CD4-positive, alpha-beta T cell treated with Interleukin-10 for 1 hour (primary cell): Measurements from ENCODE around the gene OR13J1.
"Not testable (repeated sequence)": the region's sequence is repeated elsewhere in the genome, so short reads cannot be mapped to it uniquely, and the experiment has no call there.

ENCODE experiments used
- DNase-seq: peaks from one replicate; pipeline ENCODE4 v3.0.0-alpha.2; 2020

Gene OR13J1

DNA sequence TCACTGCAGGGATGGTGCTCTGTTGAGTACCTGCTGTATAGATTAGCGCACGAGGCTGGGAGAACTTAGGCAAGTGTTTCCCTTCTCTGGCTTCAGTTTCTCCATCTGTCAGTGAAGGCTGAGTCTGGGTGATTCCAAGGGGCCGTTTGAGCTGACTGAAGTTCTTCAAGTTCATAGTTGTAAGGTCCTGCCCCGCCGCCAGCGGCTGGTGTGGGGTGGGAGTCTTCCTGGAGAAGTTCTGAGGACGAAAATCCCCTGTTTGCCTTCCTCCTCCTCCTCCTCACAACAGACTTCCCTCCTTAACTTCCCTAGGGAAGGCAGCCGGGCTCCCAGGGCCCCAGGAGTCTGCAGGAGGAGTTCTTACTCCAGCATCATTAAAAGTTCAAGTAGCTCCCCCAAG lies 34.1 kb upstream of the OR13J1 start:
- DNase-seq = no peak

DNA sequence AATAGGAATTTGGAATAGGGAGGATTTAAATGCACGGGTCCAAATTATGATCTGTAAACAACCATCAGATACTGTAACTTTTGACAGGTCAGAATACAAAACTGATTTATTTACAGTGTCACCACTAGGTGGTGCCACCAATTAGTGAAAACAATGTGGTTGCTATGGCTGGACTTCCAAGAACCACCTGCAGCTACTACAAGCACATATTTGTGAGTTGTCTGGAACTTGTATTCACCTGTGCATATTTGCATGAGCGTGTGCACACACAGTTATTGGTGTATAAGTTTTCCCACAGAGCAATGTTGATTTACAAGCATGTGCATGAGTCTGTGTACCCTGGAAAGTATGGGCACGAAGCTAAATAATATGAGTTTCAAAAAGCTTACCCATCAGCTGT lies 32.8 kb upstream of the OR13J1 start:
- peak; percentile 72 for DNase-seq

DNA sequence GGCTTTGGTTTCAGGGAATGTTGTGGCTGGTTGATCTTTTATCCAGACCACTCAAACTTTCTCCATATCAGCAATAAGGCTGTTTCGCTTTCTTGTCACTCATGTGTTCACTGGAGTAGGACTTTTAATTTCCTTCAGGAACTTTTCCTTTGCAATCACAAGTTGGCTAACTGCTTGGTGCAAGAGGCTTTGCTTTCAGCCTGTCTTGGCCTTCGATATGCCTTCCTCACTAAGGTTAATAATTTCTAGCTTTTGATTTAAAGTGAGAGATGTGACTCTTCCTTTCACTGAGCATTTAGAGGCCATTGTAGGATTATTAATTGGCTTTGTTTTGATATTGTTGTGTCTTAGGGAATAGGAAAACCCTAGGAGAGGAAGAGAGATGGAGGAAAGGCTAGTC lies 28.8 kb upstream of the OR13J1 start:
- DNase-seq = no peak

DNA sequence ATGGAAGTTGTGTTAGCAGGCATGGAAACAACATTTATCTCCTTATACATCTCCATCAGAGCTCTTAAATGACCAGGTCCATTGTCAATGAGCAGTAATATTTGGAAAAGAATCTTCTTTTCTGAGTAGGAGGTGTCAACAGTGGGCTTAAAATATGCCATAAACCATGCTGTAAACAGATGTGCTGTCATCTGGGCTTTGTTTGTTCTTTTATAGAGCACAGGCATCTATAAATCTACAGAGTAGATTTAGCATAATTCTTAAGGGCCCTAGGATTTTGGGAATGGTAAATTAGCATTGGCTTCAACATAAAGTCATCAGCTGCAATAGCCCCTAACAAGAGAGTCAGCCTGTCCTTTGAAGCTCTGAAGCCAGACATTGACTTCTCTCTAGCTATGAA lies 28.1 kb upstream of the OR13J1 start:
- DNase-seq = no peak

DNA sequence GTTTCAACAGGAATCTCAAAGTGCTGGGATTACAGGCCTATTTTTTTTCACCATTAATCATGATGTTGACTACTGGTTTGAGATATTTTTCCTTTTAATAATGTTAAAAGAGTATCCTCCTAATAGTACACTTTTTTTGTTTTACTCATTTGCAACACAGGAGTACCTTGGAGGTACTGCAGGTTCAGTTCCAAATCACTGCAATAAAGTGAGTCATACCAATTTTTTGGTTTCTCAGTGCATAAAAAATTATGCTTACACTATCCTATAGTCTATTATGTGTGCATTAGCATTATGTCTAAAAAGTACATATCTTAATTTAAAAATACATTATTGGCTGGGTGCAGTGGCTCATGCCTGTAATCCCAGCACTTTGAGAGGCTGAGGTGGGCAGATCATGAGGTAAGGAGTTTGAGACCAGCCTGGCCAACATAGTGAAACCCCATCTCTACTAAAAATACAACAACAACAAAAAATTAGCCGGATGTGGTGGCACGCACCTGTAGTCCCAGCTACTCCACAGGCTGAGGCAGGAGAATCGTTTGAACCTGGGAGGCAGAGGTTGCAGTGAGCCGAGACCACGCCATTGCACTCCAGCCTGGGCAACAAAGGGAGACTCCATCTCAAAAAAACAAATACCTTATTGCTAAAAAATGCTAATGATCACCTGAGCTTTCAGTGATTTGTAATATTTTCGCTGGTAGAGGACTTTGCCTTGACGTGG lies 27.3 kb upstream of the OR13J1 start:
- DNase-seq = not testable (repeated sequence)

DNA sequence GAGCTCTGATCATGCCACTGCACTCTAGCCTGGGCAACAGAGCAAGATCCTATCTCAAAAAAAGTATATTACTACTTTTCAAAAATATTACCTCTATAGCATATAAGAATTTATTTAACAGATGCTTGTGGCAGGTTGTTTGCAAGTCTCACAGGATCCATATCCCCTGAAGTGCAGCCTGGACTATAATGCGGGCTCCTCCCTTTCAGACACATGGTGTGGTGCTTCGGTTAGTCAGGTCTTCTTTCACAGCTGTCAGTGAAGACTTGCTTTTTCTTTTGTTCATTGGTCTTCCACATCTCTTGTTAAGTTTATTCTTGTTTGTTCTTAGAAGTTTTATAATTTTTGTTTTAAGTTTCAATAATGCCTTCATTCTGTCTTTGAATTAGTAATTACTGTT lies 26.4 kb upstream of the OR13J1 start:
- no peak for DNase-seq

DNA sequence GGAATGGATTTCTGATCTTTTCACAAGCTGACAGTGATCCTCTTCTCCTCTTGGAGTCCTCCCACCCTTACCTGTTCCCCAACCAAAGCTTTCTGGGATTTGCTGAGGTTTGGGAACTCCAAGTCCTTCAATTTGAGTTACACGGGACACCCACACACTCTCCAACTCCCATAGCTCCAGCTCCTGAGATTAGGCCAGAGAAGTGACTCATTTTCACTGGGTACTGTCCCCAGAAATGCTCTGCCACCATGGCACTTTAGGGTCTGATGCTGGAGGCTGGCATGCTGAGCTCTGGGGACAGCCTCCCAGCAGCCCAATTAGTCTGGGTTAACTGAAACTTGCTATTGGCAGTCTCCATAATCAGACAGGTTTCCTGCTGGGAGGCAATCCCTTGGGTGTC lies 21.9 kb upstream of the OR13J1 start:
- DNase-seq = no peak

GRCh38 chr9:35891646-35892045 lies 21.4 kb upstream of the OR13J1 start:
- no peak for DNase-seq

GRCh38 chr9:35884908-35885307 lies 14.7 kb upstream of the OR13J1 start:
- not testable (repeated sequence) for DNase-seq

DNA sequence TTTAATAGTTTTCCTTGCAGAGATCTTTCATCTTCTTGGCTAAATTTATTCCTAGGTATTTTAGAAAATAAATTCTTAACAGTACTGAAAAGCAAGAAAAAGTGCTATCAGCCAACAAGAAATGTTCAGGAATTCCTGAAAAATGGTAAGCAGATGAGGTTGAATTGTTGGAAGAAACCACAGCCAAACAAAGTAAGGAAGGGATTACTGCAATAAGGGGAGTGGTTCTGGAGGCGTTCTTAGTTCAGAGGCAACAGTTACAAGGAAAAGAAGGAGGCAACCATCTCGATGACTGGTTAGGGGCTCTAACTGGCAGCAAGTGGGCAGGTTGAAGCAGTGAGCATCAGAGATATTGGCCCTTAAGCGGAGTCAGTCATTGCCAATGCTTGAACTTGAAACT lies 12.8 kb upstream of the OR13J1 start:
- DNase-seq = no peak

DNA sequence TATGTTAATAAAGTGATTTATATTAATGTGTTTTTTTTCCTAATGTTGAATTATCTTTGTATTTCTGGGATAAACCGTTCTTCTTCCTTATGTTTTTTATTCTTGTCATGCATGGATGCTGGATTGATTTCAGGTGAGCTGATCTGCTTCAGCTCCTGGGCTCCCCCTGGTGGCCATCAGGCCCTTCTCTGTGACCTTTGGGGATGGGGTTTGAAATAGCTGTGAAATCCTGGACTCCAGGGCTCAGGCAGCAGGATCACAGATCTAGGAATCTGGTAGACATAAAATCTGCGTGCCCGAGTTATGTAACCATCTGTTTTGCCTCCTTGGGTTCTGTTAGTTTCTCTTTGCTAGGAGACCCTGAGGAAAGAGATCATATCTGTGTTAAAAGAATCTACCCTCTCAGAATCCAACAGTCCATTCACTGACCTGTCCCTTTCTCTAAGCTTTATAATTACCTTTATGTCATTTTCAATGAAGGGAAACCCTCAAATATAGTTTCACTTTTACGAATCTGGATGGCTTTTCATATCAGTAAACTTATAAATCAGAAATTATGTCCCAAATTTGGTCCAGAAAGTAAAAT lies 12.2 kb upstream of the OR13J1 start:
- DNase-seq = peak; percentile 77

DNA sequence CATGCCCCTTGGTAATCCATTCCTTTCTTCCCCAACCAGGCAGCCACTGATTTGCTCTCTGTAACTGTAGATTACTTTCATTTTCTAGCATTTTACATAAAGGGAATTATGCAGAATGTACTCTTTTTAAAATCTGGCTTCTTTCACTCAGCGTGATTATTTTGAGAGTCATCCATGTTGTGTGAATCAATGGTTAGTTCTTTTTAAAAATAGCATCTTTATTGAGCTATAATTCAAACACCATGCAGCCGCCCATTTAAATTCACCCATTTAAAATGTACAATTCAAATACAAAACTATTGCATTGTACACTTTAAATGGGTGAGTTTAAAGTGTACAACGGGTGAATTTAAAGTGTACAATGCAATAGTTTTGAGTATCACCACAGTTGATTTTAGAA lies 2.3 kb upstream of the OR13J1 start:
- DNase-seq = no peak

DNA sequence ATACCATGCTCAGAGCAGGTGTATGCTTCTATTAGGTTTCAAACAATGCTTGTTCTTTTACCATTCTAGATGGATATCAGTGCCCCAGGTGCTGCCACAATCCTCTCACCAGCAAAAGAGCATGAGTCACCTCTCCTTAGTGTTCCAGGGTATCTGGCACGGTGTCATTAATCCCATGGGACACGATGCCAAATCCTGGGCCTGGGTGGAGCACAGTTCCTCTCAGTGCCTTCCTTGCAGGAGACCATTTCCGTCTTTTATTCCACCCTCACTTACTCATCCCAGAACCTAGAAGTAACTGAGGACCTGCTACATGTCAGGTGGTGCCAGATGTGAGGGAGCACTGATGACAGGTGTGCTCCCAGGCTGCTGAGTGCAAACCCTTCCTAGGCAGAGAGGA lies 1.3 kb upstream of the OR13J1 start:
- no peak for DNase-seq

- no peak for DNase-seq
Measured at GRCh38 chr9:35869621-35870216, 482 bp downstream of the OR13J1 start.

DNA sequence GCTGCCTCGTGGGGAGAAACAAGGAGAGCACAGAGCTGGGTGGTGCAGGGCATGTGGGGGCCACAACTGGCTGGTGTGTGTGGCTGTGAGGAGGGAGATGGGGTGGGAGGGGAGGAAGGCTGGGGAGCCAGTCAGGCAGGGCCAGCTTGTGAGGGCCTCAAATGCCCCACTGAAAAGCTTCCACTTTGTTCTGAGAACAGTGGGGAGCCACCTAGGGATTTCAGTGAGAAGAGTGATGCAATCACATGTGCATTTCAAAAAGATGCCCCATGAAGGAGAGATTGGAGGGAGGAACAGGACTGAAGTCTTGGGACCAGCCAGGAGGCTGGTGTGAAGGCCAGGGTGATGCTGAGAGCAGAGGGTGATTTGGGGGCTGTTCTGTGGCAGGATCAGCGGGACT lies 1.3 kb downstream of the OR13J1 start:
- DNase-seq = no peak

DNA sequence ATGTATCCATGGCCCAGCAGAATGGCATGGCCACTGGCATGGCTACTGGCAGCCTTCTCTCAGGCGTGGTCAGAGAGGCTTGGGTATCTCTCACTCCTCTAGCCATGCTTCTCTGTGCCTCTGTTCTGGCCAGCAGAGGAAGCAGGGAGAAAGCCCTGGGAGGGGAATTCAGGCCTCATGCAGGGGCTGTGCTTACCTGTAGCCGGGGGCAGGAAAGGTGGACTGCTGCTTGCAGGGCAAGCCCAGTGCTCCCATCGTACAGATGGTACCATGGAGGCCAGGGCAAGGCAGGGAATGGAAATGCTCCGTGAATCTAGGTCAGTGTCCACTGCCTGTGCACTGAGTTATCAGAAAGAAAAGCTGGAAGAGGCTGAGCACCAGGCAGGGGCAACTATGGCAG lies 2.7 kb downstream of the OR13J1 start:
- no peak for DNase-seq

DNA sequence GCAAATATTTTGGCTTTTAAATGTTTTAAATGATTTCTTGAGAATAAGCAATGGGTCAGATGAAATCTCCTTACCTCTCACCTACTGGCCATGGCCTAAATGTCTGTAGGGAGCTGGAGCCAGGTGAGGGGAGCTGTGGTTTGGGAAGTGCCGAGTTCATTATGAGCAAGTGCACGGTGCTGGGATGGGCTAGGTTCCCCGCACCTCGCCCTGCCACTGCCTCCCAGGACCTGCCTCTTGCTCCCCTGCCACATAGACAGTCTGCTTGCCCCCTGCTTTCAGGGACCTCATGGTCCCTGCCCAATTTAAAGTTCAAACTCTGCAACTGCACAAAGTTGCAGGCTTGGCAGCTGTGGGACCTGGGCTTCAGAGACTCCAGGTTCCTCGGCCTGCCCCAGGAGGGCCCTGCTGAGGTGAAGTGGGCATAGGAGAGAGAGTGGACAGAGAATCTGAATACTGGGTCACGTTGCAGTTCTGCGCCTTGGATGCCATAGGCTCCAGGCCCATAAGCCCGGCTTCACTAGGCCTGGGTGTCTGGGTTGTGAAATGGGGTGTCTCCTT lies 5.4 kb downstream of the OR13J1 start:
- no peak for DNase-seq

GRCh38 chr9:35863583-35863982 lies 6.6 kb downstream of the OR13J1 start:
- no peak for DNase-seq

DNA sequence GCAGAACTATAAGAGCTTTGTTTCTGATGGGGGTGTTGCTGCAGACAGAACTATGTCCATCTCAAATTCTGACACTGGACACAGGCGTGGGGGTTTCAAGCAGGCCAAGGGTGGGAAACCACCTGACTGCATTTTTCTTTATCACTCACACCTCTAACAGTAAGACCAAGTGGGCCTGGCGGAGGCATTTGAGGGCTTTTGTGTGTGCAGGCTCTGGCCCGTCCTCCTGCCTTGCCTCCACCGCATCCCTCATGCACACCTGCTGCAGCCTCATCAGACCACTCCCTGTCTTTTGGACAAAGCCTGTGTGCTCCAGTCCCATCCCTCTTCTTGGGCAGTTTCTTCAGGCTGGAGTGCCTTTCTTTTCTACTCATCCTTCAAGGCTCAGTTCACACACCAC lies 7.9 kb downstream of the OR13J1 start:
- DNase-seq = no peak

GRCh38 chr9:35861161-35861897 lies 8.9 kb downstream of the OR13J1 start:
- no peak for DNase-seq

- DNase-seq = no peak
Measured at GRCh38 chr9:35859990-35860339, 10.2 kb downstream of the OR13J1 start.

- DNase-seq = peak; percentile 10
Measured at GRCh38 chr9:35859310-35859989, 10.8 kb downstream of the OR13J1 start.

- DNase-seq = no peak
Measured at GRCh38 chr9:35858458-35858857, 11.7 kb downstream of the OR13J1 start.
